Measurements from ENCODE around the gene SLC5A6. TPM values are rescaled to one million over a fixed set of nuclear protein-coding genes. Genes with fewer than 3 reads are reported as not detected.
"Not testable (repeated sequence)": the region's sequence is repeated elsewhere in the genome, so short reads cannot be mapped to it uniquely, and the experiment has no call there.

SLC5A6 gene
- total and polyA plus RNA-seq, 2 of the 4 experiments (the other 2 are of a cell fraction): 28.8 to 34.2 TPM

- H4K5ac ChIP-seq (ENCODE audit: low read depth, low read length); H3K4me1 ChIP-seq (ENCODE audit: control insufficient read depth, insufficient read depth, low read length); H3K79me1 ChIP-seq (ENCODE audit: low read depth in 1 of 2, low read length in 2 of 2); ATAC-seq (ENCODE audit: low read depth); H2BK5ac ChIP-seq (ENCODE audit: low read depth, low read length, poor library complexity, severe bottlenecking); H3K4me3 ChIP-seq (ENCODE audit: insufficient read depth, low read depth, low read length); H3K9me3 ChIP-seq (ENCODE audit: control insufficient read depth, insufficient read depth, low read length); H3K4me2 ChIP-seq (ENCODE audit: low read depth, low read length); H2AK9ac ChIP-seq (replicated peaks; ENCODE audit: low read depth, low read length, poor library complexity); H3K9me1 ChIP-seq (ENCODE audit: insufficient read depth, low read length); H4K20me1 ChIP-seq (ENCODE audit: insufficient read depth, low read length); H3K14ac ChIP-seq (replicated peaks; ENCODE audit: low read depth, low read length); CTCF ChIA-PET; H3K23ac ChIP-seq (ENCODE audit: low read depth, low read length); dilution Hi-C loops (cut with HindIII; ENCODE audit: low sequenced_read_pairs, unreplicated experiment); DNase-seq; H2BK20ac ChIP-seq (ENCODE audit: low read depth, low read length); in situ Hi-C loops (cut with MboI; ENCODE audit: low sequenced_read_pairs); H2BK120ac ChIP-seq (ENCODE audit: low read depth, low read length); H3K4ac ChIP-seq (ENCODE audit: low read depth, low read length); H3K56ac ChIP-seq (ENCODE audit: extremely low read depth, insufficient read depth, low read length); POLR2A ChIA-PET (ENCODE audit: unreplicated experiment); BruUV-seq (replicated peaks); H3K36me3 ChIP-seq (ENCODE audit: control insufficient read depth, insufficient read depth, low read length); H3K9ac ChIP-seq (ENCODE audit: low read depth, low read length); H4K8ac ChIP-seq (ENCODE audit: low read depth in 2 of 2, low read length in 2 of 2); H4K91ac ChIP-seq (ENCODE audit: insufficient read depth, low read depth, low read length); H3K18ac ChIP-seq (ENCODE audit: low read depth, low read length); H2AFZ ChIP-seq (replicated peaks; ENCODE audit: low read length, poor library complexity); H2AK5ac ChIP-seq (ENCODE audit: low read depth, low read length); H3K27ac ChIP-seq (ENCODE audit: insufficient read depth, low read length); intact Hi-C loops (cut with micrococcal nuclease); H2BK15ac ChIP-seq (ENCODE audit: low read depth, low read length): not testable (repeated sequence)
- WGBS, 2 experiments (ENCODE audit: extremely low coverage in 2 of 2, insufficient read length in 1 of 2): no CpG with 5 or more reads among the region's 4 CpGs
- peaks cover 49% of the 10 kb centered on the region for H3K27me3 ChIP-seq (ENCODE audit: control insufficient read depth, insufficient read depth, low read length)
These were observed 36.3 kb downstream of the SLC5A6 start for GRCh38 chr2:27175781-27176180.

Measured in IMR-90 (cell line).